D721Med (cell line): Measurements from ENCODE around the gene LRRN4CL.

ENCODE experiments used
- DNase-seq: peaks from one replicate; pipeline ENCODE4 v3.0.0; 2011; ENCODE audit warnings: low spot score; ENCODE audit not compliant: insufficient read length
- FAIRE-seq: peaks from 2 replicates; lab custom pipeline; 2011; peaks lifted over from hg19 to GRCh38; lab: Jason Lieb, UNC
- CTCF ChIP-seq: IDR thresholded peaks from 2 replicates; pipeline ENCODE4 v1.5.1; 2012; ENCODE audit warnings: mild to moderate bottlenecking, control low read depth; ENCODE audit not compliant: insufficient read depth; ENCODE audit errors: missing control alignments

The LRRN4CL gene

GRCh38 chr11:62709247-62710000 is 20.1 kb upstream of the LRRN4CL start:
- DNase-seq (peak; percentile 75), FAIRE-seq (no peak)
- TF ChIP-seq CTCF, result no peak

GRCh38 chr11:62708793-62709192 is 19.5 kb upstream of the LRRN4CL start:
- no peak for TF ChIP-seq CTCF
- FAIRE-seq (no peak), DNase-seq (no peak)

- TF ChIP-seq CTCF, result no peak
- FAIRE-seq (no peak), DNase-seq (no peak)
Measured at GRCh38 chr11:62708392-62708791, 19.1 kb upstream of the LRRN4CL start.

- DNase-seq (no peak), FAIRE-seq (no peak)
Measured at GRCh38 chr11:62707277-62707861, 18.0 kb upstream of the LRRN4CL start, which contains the start of the genes BSCL2 and GNG3. Gene BSCL2, minus strand, starts transcription at chr11:62707424. Its CDS starts 229 bp downstream, at chr11:62707195. Gene GNG3, plus strand, starts transcription at chr11:62707676. Its CDS starts 620 bp downstream, at chr11:62708296.

GRCh38 chr11:62706850-62707247 is 17.5 kb upstream of the LRRN4CL start:
- DNase-seq (no peak), FAIRE-seq (no peak)
- no peak for TF ChIP-seq CTCF

More at GRCh38 chr11:62707277-62707861, 18.0 kb upstream of the LRRN4CL start, which contains the start of the genes BSCL2 and GNG3:
- TF ChIP-seq CTCF, result no peak

GRCh38 chr11:62705880-62706849 is 16.8 kb upstream of the LRRN4CL start:
- no peak for TF ChIP-seq CTCF
- no peak for FAIRE-seq
- peak; percentile 84 for DNase-seq
